Liver (tissue), 3 donors: ENCODE results near the gene TYMS.

ENCODE experiments used
- ATF3 ChIP-seq: IDR thresholded peaks from 2 replicates; pipeline ENCODE4 v1.6.1; 2016; ENCODE audit warnings: antibody characterized with exemption
- CTCF ChIP-seq: fragments of 150-350 bp; IDR thresholded peaks from 2 replicates; pipeline ENCODE4 v1.5.1; 2017; ENCODE audit warnings: improper control_type of control experiment, low read depth, low read length; ENCODE audit not compliant: missing input control
- EGR1 ChIP-seq, 2 donors: IDR thresholded peaks; 2 replicates each; pipeline ENCODE4 v1.6.1; 2016 to 2018; ENCODE audit warnings: antibody characterized with exemption in 2 of 2, low read depth in 2 of 2
- FOXA1 ChIP-seq: IDR thresholded peaks from 2 replicates; pipeline ENCODE4 v1.6.1; 2016; ENCODE audit warnings: antibody characterized with exemption
- JUND ChIP-seq, 2 donors: IDR thresholded peaks; 2 replicates each; pipeline ENCODE4 v1.6.1; 2016; ENCODE audit warnings: antibody characterized with exemption in 2 of 2
- MAX ChIP-seq: IDR thresholded peaks from 2 replicates; pipeline ENCODE4 v1.6.1; 2016; ENCODE audit warnings: antibody characterized with exemption
- RAD21 ChIP-seq, 2 donors: IDR thresholded peaks; 2 replicates each; pipeline ENCODE4 v1.6.1; 2016; ENCODE audit warnings: antibody characterized with exemption in 2 of 2, mild to moderate bottlenecking in 2 of 2
- REST ChIP-seq: IDR thresholded peaks from 2 replicates; pipeline ENCODE4 v1.6.1; 2016; ENCODE audit warnings: antibody characterized with exemption, mild to moderate bottlenecking
- donor health status: healthy.
- donor health status: healthy.

- TF ChIP-seq RAD21 (IDR thresholded peaks at IDR 0.05) = no peak
- TF ChIP-seq CTCF = no peak
- TF ChIP-seq JUND (IDR thresholded peaks at IDR 0.05) = no peak
- TF ChIP-seq FOXA1 = no peak
- TF ChIP-seq MAX = no peak
- no peak for TF ChIP-seq EGR1 (IDR thresholded peaks at IDR 0.05; ENCODE audit: low read depth in 2 of 2)
- TF ChIP-seq REST = no peak
- TF ChIP-seq ATF3 = no peak
Measured at GRCh38 chr18:673769-674168, 16.3 kb downstream of the TYMS start.
